ENCODE data around the gene AP2B1.
A peak's percentile ranks its signal among the peaks of the same experiment; 100 is the strongest.

The AP2B1 gene

DNA sequence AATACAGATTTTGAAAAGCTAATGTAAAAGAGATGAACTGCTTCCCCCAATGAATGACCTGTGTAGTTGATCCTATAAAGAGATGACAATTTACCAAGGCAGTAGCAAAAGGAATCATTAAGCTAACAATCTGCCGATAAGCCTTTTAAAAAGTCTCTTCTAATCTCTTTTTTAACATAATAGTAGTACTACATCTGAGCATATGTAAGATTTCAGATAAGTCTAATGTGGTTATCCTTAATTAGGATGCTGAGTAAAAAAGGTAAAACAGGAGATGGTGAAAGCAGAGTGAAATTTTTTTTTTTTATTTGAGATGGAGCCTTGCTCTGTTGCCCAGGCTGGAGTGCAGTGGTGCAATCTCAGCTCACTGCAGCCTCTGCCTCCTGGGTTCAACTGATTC, 118.1 kb downstream of the AP2B1 start:
- no peak for DNase-seq

DNA sequence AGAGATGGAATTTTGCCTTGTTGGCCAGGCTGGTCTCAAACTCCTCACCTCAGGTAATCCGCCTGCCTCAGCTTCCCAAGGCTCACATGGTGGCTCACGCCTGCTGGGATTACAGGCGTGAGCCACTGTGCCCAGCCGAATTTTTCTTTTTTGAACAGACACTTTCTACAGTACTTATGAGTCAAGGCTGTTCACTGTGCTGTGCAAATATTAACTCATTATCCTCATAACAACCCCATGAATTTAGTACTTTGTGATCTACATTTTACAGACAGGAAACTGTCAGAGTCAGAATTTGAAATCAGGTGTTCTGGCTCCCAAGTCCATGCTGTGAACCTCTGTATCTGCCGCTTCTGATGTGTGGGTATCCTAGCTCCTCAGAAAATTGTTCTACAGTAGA, 118.6 kb downstream of the AP2B1 start:
- no peak for DNase-seq

DNA sequence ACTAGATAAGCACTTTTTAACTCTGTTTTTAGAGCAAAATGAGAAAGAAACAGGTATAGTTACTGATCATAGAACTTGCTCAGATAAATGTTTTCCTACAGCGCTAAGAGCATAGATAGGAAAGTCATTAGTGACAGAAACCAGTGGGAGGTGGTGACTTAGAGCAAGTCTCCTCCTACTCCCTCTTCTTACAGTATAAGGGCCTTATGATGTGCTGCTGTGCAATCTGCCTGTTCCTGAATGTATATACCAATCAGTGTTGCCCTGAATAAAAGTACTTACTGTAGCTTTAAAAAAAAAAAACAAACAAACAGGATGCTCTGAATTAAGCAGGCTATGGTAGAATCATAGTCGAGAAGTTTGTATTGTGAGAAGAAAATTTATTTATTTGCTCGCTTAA, 121.0 kb downstream of the AP2B1 start:
- peak; percentile 61 for DNase-seq

- DNase-seq = peak; percentile 90
These were observed 121.8 kb downstream of the AP2B1 start for GRCh38 chr17:35708951-35709350.

DNA sequence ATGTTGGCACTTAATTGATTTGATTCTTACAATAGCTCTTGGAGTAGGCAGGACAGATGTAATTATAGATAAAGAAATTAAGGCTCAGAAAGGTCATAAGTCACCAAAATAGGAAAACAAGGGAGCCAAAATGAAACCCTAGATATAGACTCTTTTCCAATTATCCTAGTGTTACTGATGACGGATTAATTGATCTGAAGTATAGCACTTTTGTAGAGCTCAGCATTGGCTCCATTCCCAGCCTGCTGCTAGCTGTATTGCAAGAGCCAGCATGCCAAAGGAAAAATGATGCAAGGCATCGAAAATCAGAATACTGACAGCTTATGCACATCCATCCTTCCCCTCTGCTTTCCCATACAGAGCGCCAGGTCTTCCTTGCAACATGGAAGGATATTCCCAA, 122.8 kb downstream of the AP2B1 start:
- DNase-seq = peak; percentile 87

DNA sequence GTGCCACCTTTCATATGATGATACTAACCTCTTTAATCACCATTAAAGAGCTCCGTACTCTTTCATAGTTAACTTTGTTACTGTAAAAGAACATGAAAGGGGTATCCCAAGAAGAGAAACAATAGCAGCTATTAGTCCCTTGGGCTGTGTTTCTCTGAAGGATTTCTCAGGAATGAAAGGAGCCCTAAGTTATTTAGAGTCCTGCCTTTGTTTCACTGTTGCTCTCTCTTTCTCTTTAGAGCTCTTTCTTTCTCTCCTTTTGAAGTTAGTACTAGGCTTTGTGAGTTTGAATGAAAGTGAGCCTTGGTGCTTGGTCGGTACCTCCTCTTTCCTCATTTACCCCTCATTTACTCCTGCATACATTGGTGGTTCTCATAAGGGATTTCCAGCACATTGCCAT, 123.8 kb downstream of the AP2B1 start:
- no peak for DNase-seq

DNA sequence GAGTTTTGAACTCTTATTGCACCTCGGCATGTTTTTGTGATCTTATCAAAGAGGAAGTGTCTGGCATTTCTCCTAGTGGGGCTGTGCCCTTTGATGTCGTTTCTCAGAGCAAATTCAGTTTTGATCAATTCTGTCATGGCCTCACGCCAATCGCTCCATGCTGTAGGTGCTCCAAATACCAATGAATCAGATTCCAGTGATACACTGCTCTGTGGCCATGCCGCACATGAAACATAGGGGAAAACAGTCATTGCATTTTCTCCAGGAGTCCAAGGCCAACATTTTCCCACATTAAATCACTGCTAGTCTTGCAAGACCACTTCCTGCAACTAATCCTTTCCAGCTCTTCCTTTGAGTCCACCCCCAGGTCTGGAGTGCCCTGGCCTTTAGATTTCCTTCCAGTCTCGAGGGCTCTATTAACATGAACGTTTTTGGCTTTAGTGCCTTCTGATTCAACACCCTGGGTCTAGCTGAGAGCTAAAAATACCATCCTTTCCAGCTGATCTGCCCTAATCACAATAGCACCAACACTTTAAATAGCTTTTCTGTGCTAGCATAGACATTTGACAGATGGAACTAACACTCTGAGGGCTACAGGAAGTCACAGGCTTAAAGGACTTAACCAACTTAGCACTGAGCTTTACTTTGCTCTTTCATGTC, 126.1 kb downstream of the AP2B1 start:
- no peak for DNase-seq

DNA sequence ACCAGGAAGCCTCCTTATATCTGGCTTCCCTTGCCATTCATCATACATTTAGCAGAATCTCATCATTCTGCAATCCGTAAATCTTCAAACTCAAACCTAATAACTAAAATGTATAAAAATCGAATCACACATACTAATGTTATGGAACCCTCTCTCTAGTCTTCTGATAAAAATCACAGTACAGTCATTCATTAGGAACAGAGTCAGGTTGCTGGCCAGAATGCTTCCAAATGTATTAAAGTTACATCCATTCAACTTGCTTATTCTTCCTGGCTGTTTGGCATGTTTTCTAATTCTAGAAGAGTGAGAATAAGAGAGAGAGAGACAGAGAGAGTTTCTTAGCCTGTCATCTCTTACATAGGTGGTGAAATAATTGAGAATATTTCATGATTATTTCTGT, 127.9 kb downstream of the AP2B1 start:
- DNase-seq = no peak

DNA sequence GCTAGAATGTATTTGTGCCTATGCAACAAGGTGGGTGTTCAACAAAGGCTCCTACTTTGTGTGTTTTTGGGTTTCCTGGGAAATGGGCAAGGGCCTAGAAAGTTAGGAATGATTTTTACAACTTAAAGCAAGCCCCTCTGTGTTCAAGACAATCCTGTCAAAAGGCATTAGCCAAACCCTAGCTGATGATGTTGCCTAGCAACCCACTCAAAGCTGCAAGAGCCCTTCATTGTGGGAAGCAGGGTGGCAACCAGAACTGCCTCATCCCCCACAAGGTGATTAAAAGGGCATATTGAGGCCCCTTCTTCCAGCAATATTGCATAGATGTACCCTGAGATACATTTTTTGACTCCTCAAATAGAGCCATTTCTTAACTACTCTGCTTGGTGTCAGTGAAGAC, 128.3 kb downstream of the AP2B1 start:
- DNase-seq = no peak

- no peak for DNase-seq
These were observed 129.1 kb downstream of the AP2B1 start for GRCh38 chr17:35716173-35716572.

GRCh38 chr17:35716897-35717465, 129.9 kb downstream of the AP2B1 start:
- no peak for DNase-seq

DNA sequence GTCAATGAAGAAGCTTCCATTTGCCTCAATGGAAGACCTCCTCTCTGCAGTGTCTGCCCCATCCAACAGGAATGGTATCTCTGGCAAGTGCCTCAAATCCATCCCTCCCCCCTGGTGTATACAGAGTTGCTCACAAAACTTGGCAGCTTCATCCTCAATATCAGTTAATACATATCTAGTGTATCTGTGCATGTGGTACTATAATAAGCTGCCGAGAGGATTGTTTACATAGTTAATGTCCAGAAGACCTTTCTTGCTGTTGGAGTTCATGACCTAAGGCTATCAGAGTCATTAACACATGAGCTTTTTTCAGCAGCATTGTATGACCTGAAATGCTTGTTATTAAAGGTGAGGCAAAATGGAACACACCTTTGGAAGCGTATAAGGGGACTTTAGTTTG, 130.4 kb downstream of the AP2B1 start:
- no peak for DNase-seq

GRCh38 chr17:35723735-35724134, 136.6 kb downstream of the AP2B1 start:
- DNase-seq = no peak

DNA sequence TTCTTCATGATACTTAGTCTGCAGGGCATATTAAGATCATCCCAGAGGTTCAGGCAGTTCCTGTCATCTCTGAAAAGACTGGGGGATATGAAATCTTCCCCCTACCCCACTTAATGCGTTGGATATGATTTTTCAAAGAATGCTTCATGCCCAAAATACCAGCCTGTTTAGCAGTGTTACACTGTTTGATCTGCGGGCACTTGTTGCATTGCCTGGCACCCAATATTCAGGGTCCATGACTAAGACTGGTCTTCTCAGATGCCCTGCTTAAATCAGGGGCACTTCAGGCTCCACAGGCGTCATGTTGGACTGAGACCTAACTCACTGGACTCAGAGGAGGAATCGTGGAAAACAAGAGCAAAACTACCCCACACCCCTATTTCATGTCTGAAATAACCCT, 137.9 kb downstream of the AP2B1 start:
- DNase-seq = no peak

- DNase-seq = no peak
These were observed 138.6 kb downstream of the AP2B1 start for GRCh38 chr17:35725802-35726126.

DNA sequence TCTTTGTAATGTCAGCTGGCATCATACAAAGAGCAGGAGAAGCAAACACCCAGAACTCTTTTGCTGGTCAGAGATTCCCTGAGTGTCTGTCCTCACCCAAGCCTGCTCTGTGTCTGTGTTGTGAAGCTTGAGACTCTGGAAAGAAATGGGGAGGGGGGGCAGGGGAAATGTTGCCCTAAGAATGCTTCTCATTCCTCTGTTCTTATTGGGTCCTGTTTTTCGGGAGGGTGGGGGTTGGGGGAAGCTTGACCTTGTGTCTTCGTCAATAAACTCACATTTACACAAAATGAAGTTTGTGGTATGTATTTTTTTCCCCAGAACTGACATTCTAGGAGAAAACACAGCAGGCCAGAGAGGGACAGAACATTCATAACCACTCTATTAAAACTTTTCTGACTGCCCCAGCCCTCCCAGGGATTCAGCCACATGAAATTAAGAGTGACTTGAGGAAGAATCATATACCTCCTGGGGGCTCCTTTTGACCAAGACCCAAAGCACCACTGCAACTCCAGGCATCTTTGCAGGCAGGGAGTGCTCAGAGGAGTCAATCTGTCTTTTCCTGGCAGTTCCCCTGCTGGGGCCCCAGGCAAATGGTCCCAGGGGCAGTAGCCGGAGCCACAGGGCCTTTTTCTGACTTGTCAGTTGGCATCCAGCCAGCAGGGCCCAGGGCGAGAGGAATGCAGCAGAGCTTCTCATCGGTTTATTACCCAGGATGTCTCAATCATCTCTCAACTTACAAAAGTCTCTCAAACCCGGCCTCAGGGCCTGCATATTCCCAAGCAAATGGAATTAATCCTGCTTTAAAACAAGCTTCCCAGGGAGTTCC, 139.2 kb downstream of the AP2B1 start:
- DNase-seq = peak; percentile 68

- DNase-seq = peak; percentile 63
These were observed 139.9 kb downstream of the AP2B1 start for GRCh38 chr17:35726953-35727460.

- no peak for DNase-seq
These were observed 140.5 kb downstream of the AP2B1 start for GRCh38 chr17:35727635-35728034.

DNA sequence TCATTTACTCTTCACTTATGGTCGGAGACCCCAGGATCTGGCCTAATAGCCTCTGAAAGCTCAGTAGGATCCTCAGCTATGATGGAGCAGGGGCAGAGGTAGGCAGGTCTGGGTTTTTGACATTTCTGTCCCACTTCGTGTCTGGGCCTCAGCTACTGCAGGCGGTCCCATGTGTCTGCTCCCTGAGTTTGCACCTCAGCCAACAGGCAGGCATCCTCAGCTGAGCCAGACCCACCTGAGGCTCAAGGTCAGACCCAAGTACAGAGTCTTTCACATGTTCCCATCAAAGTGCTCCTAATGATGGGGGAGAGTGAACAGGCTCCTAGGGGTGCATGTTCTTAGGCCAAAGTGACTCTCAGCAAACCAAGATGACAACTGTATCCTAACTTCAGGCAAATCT, 141.4 kb downstream of the AP2B1 start:
- DNase-seq = no peak

- DNase-seq = peak; percentile 39
These were observed 142.3 kb downstream of the AP2B1 start for GRCh38 chr17:35729405-35729833.

DNA sequence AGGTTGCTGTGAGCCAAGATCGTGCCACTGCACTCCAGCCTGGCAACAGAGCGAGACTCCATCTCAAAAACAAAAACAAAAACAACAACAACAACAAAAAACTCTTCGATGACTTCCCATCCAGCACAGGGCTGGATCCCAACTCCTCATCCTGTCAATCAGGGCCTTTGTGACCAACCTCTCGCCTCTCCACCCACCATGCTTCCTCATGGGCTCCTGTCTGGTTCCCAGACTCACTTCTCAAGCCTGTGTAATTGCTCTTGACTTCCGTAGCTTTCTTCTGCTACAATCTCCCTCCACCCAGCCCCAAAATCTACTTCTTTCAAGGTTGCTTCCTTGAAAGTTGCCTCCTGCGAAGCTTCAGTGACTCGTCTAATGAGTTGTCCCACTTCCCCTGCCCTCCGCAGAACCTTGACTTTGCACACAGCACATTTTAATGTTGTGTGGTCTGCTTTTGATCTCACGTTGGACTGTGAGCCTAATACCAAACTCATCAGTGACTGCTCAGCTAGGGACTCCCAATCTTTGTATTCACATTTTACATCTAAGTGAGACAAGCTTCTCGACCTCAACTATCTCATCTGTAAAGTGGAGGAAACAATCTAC, 143.4 kb downstream of the AP2B1 start:
- no peak for DNase-seq

- DNase-seq = peak; percentile 46
These were observed 144.3 kb downstream of the AP2B1 start, which contains the start of gene RASL10B for GRCh38 chr17:35731239-35731916. Gene RASL10B (plus strand): TSS chr17:35731639. CDS start chr17:35735185, 3,546 bp downstream.
